ENCODE measurements around the gene CLIC5.

The CLIC5 gene

GRCh38 chr6:45851034-45851400 lies 164.6 kb downstream of the CLIC5 start:
- H3K27ac ChIP-seq (replicated peaks): no peak overlapping the region
- no peaks in the 10 kb centered on the region for H3K27me3 ChIP-seq (ENCODE audit: insufficient read depth, poor library complexity, severe bottlenecking)
- no peak for DNase-seq (ENCODE audit: low read depth in 1 of 2, low spot score in 1 of 2)
- H3K4me3 ChIP-seq (replicated peaks; ENCODE audit: insufficient read depth, low read length): no peak overlapping the region
- no peak for TF ChIP-seq SPI1 (IDR thresholded peaks at IDR 0.05; ENCODE audit: borderline replicate concordance, low read depth)
- no peak for TF ChIP-seq CTCF (IDR thresholded peaks at IDR 0.05; ENCODE audit: insufficient read depth, low read length)
- no peak for TF ChIP-seq POLR2AphosphoS5 (IDR thresholded peaks at IDR 0.05; ENCODE audit: low read depth)
- no peak for TF ChIP-seq GABPA (IDR thresholded peaks at IDR 0.05; ENCODE audit: low read depth)
- TF ChIP-seq, protein P1, sequence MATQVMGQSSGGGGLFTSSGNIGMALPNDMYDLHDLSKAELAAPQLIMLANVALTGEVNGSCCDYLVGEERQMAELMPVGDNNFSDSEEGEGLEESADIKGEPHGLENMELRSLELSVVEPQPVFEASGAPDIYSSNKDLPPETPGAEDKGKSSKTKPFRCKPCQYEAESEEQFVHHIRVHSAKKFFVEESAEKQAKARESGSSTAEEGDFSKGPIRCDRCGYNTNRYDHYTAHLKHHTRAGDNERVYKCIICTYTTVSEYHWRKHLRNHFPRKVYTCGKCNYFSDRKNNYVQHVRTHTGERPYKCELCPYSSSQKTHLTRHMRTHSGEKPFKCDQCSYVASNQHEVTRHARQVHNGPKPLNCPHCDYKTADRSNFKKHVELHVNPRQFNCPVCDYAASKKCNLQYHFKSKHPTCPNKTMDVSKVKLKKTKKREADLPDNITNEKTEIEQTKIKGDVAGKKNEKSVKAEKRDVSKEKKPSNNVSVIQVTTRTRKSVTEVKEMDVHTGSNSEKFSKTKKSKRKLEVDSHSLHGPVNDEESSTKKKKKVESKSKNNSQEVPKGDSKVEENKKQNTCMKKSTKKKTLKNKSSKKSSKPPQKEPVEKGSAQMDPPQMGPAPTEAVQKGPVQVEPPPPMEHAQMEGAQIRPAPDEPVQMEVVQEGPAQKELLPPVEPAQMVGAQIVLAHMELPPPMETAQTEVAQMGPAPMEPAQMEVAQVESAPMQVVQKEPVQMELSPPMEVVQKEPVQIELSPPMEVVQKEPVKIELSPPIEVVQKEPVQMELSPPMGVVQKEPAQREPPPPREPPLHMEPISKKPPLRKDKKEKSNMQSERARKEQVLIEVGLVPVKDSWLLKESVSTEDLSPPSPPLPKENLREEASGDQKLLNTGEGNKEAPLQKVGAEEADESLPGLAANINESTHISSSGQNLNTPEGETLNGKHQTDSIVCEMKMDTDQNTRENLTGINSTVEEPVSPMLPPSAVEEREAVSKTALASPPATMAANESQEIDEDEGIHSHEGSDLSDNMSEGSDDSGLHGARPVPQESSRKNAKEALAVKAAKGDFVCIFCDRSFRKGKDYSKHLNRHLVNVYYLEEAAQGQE (IDR thresholded peaks at IDR 0.05; ENCODE audit: insufficient replicate concordance, low read depth): no peak

DNA sequence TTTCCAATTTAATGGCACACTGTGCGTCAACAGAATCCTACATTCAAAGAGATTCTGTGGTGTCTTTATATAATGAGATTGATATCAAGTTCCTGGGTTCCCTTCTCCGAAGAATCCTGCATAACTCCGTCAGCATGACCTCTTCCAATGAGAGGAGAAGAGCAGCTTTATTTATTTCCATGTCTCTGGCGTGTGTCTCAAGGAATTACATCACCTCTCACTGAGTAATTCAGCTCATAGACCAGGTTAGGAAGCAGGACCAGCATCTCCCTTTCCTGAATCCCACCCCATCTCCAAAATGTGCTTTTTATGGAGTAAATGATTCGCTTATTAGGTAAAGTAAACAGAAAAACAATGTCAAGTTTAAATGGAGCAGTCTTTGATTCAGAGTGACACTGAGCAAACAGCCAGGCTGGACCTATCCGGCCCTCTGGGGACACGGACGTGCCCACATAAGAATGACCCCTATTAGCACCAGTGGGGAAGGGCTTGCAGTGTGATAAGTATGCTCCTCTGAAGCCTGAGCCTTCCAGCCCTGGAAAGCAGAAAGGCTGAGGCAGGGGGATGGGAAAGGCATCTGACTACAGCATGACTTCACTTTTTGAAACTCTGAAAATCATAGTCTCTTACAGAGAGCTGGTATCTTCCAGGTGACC lies 165.2 kb downstream of the CLIC5 start:
- no peak overlapping the region for H3K27ac ChIP-seq (replicated peaks)
- TF ChIP-seq POLR2AphosphoS5 (IDR thresholded peaks at IDR 0.05; ENCODE audit: low read depth) (no peak), GABPA (IDR thresholded peaks at IDR 0.05; ENCODE audit: low read depth) (no peak), CTCF (IDR thresholded peaks at IDR 0.05; ENCODE audit: insufficient read depth, low read length) (no peak), SPI1 (IDR thresholded peaks at IDR 0.05; ENCODE audit: borderline replicate concordance, low read depth) (no peak)
- TF ChIP-seq, protein P1 (IDR thresholded peaks at IDR 0.05; ENCODE audit: insufficient replicate concordance, low read depth): no peak
- DNase-seq (ENCODE audit: low read depth in 1 of 2, low spot score in 1 of 2): no peak
- no peaks in the 10 kb centered on the region for H3K27me3 ChIP-seq (ENCODE audit: insufficient read depth, poor library complexity, severe bottlenecking)
- no peak overlapping the region for H3K4me3 ChIP-seq (replicated peaks; ENCODE audit: insufficient read depth, low read length)

DNA sequence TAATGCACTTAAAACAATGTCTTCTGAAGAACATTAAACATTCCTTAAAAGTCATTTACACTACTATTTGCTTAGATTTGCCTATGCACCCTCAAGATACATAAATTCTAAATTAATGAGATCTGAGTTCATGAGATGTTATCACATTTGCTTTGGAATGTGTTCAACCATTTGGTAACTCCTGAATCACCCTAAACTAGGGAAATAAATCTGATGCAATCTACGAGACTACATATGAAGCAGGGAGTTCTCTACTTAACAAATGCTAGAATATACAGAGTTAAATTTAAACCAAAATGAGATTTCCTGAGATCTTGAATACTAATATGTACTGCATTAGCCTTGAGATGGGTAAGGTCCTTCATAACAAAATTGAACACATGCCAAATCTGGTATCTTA lies 170.1 kb downstream of the CLIC5 start:
- DNase-seq (ENCODE audit: low read depth in 1 of 2, low spot score in 1 of 2): no peak
- no peak overlapping the region for H3K4me3 ChIP-seq (replicated peaks; ENCODE audit: insufficient read depth, low read length)
- no peaks in the 10 kb centered on the region for H3K27me3 ChIP-seq (ENCODE audit: insufficient read depth, poor library complexity, severe bottlenecking)
- TF ChIP-seq CTCF (IDR thresholded peaks at IDR 0.05; ENCODE audit: insufficient read depth, low read length): no peak
- no peak for TF ChIP-seq POLR2AphosphoS5 (IDR thresholded peaks at IDR 0.05; ENCODE audit: low read depth)
- TF ChIP-seq GABPA (IDR thresholded peaks at IDR 0.05; ENCODE audit: low read depth): no peak
- no peak overlapping the region for H3K27ac ChIP-seq (replicated peaks)

DNA sequence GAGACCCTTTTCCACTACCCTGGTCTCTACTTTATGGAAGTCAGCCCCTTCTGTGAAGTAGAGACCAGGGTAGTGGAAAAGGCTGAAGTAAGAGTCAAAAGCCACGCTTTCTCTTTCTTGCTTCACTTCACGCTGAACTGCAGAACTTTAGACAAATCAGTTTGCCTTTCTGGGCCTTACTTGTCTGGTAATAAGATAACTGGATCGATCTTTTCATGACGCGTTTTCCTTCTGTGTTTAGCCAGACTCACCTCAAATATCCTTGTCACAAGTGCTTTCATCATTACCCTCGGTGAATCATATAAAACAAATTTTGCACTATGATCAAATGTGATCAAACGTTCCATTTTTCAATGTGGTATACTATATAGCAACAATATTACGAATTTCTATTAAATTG lies 170.7 kb downstream of the CLIC5 start:
- no peak for DNase-seq (ENCODE audit: low read depth in 1 of 2, low spot score in 1 of 2)
- no peak overlapping the region for H3K27ac ChIP-seq (replicated peaks)
- no peak for TF ChIP-seq POLR2AphosphoS5 (IDR thresholded peaks at IDR 0.05; ENCODE audit: low read depth)
- TF ChIP-seq, protein P1 (IDR thresholded peaks at IDR 0.05; ENCODE audit: insufficient replicate concordance, low read depth): no peak
- no peak for TF ChIP-seq GABPA (IDR thresholded peaks at IDR 0.05; ENCODE audit: low read depth)
- TF ChIP-seq CTCF (IDR thresholded peaks at IDR 0.05; ENCODE audit: insufficient read depth, low read length): no peak
- no peak for TF ChIP-seq SPI1 (IDR thresholded peaks at IDR 0.05; ENCODE audit: borderline replicate concordance, low read depth)
- no peak overlapping the region for H3K4me3 ChIP-seq (replicated peaks; ENCODE audit: insufficient read depth, low read length)
- H3K27me3 ChIP-seq (ENCODE audit: insufficient read depth, poor library complexity, severe bottlenecking): no peaks in the 10 kb centered on the region

Measured in HL-60 (cell line).